Pancreas (tissue), 10 donors: Measurements from ENCODE around the gene CST5. TPM values are rescaled to one million over a fixed set of nuclear protein-coding genes. Genes with fewer than 3 reads are reported as not detected.

Experiments used
- ATAC-seq, 4 donors: fragments of 200-7000 bp; cut with Tn5 transposase; one replicate each; pipeline versions ENCODE4 v1.8.0 to v1.9.1; 2020; ENCODE audit warnings: mild to moderate bottlenecking in 4 of 4, moderate library complexity in 4 of 4
- DNase-seq, 6 donors: peaks; one replicate each; pipeline ENCODE4 v3.0.0-alpha.2; 2020
- FAIRE-seq: peaks from 2 replicates; lab custom pipeline; 2012; peaks lifted over from hg19 to GRCh38; lab: Jason Lieb, UNC
- H3K27ac ChIP-seq, 4 donors: fragments of 200-600 bp; sonication (generic); 1 replicate in 3 of 4; 2 replicates in 1 of 4; pipeline versions ENCODE4 v1.5.0 to v1.8.0; 2020
- H3K27me3 ChIP-seq, 4 donors: fragments of 200-600 bp; one replicate each; pipeline ENCODE4 v1.8.0; 2021
- H3K36me3 ChIP-seq, 3 donors: fragments of 200-600 bp; sonication (generic) in 1 of 3; one replicate each; pipeline versions ENCODE4 v1.5.0 to v1.8.0; 2020 to 2021
- H3K4me1 ChIP-seq, 3 donors: fragments of 200-600 bp; one replicate each; pipeline ENCODE4 v1.8.0; 2021
- H3K4me3 ChIP-seq, 4 donors: fragments of 200-600 bp; sonication (generic) in 2 of 4; one replicate each; pipeline versions ENCODE4 v1.5.0 to v1.8.0; 2020 to 2021
- H3K9me3 ChIP-seq, 4 donors: fragments of 200-600 bp; one replicate each; pipeline ENCODE4 v1.8.0; 2021
- WGBS, 2 donors: extraction: QIAGEN DNeasy Blood & Tissue Kit; methylation state at CpG; one replicate each; pipeline ENCODE4 v1.1.7; 2013; 5-methylcytosine and 5-hydroxymethylcytosine counted together
- intact Hi-C, 3 donors: fragments of 100-400 bp; cut with DNase I; formaldehyde crosslinking; loops; one replicate each; pipeline versions ENCODE4 v1.11.1 to v1.14.2; 2022
- polyA plus RNA-seq, 2 donors: library from polyadenylated mRNA; stranded (reverse); fragments of 200-250 nt; gene quantifications; one replicate each; pipeline ENCODE4 v1.2.3, GENCODE V29; 2013
- total RNA-seq, 6 donors: library from RNA; stranded (reverse); fragmentation: NEBNext Ultra II Directional in 4 of 6; extraction: Animal tissue kit (Norgen Biotek cat#: 25700) in 4 of 6; gene quantifications; one replicate each; pipeline versions ENCODE4 v1.2.1 to v1.2.4, GENCODE V29; 2021 to 2023
- TF ChIP-seq, protein P1 (sequence below), 4 donors: fragments of 200-600 bp; sonication (generic) in 3 of 4; IDR thresholded peaks; one replicate each; pipeline versions ENCODE4 v1.5.0 to v1.8.0; 2021; ENCODE audit warnings: antibody characterized with exemption in 4 of 4
- donor health status: healthy with polysubstance abuse.
- donor health status: DM: no; HTN: no; CAD: no; lungs with moderate emphysema.
- donor health status: DM: no; HTN: no; CAD: no.
- donor health status: control.
- donor health status: control.
- donor health status: Bipolar disorder and iron deficiency.
- donor health status: DM: yes; HTN: yes; CAD: no.
- donor health status: DM: no; HTN: no; CAD: no.
- donor health status: DM: no; HTN: no; CAD: no.
- donor health status: DM: yes; HTN: yes; CAD: no.

Gene CST5
- total and polyA plus RNA-seq, 8 donors, result 0.23 to 0.63 (median 0.46) TPM; not detected in 3

DNA sequence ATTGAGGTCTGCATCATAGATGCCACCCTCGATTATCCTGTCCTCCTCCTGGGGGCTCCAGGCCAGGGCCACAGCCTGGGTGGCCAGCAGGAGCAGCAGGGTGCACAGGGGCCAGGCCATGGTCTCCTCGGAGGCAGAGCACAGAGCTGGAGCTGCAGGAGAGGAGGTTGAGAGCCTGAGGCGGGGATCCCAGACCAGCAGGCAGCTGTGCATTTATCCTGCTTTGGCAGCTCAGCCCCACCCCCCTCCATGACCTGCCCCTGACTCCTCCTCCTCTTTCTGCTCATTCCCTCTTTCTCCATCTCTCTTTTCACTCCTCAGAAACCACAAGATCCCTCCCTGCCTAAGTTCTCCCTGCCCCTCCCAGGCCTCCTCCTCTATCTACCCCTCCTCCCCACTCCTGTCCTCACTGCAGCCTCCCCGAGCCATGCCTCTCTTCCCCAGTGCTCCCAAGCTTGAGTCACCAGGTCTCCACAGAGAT is 53.0 kb downstream of the CST5 start, which contains the start of gene CST2:
CST2 (minus strand) TSS at position 189 of the 481 bp plus-strand sequence; CDS start at position 120, 69 bp downstream.
- H3K4me1 ChIP-seq, result no peaks in the 10 kb centered on the region
- H3K4me3 ChIP-seq, result no peak within 1 kb of the TSS
- 32 to 47% methylated on average over 4 of the region's 4 CpGs for WGBS, 2 donors
- TF ChIP-seq, protein P1, sequence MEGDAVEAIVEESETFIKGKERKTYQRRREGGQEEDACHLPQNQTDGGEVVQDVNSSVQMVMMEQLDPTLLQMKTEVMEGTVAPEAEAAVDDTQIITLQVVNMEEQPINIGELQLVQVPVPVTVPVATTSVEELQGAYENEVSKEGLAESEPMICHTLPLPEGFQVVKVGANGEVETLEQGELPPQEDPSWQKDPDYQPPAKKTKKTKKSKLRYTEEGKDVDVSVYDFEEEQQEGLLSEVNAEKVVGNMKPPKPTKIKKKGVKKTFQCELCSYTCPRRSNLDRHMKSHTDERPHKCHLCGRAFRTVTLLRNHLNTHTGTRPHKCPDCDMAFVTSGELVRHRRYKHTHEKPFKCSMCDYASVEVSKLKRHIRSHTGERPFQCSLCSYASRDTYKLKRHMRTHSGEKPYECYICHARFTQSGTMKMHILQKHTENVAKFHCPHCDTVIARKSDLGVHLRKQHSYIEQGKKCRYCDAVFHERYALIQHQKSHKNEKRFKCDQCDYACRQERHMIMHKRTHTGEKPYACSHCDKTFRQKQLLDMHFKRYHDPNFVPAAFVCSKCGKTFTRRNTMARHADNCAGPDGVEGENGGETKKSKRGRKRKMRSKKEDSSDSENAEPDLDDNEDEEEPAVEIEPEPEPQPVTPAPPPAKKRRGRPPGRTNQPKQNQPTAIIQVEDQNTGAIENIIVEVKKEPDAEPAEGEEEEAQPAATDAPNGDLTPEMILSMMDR (IDR thresholded peaks at IDR 0.05), result no peak
- FAIRE-seq (no peak), ATAC-seq (peak in 1 of 4 donors; percentile 41), DNase-seq (no peak)
- intact Hi-C loops, result no loop called here
- H3K9me3 ChIP-seq, result no peaks in the 10 kb centered on the region
- H3K27ac ChIP-seq, result no peak within 1 kb of the TSS
- no peaks in the 10 kb centered on the region for H3K27me3 ChIP-seq
- no peaks in the 10 kb centered on the region for H3K36me3 ChIP-seq

Other genes with a start within 250 kb of the CST5 start
- 100 to 1,000 TPM; 232 to 445 (median 264) TPM for gene CST3, start 241.8 kb downstream of the CST5 start, total RNA-seq
- gene CST3, start 241.8 kb downstream of the CST5 start, polyA plus RNA-seq, result 100 to 1,000 TPM; 201 to 319 TPM
- gene CST4, start 190.7 kb downstream of the CST5 start, total RNA-seq, result not detected
- not detected for gene CST4, start 190.7 kb downstream of the CST5 start, polyA plus RNA-seq
- gene CST1, start 128.8 kb downstream of the CST5 start, total RNA-seq, result not detected
- gene CST1, start 128.8 kb downstream of the CST5 start, polyA plus RNA-seq, result under 1 TPM; 0.21 to 0.34 TPM
- gene CST2, start 53.0 kb downstream of the CST5 start, total RNA-seq, result 1 to 10 TPM in 1 of 6 donors, under 1 TPM in 1, not detected in 4; 0.28 to 2.7 TPM
- 1 to 10 TPM; 2.3 to 7.5 TPM for gene CST2, start 53.0 kb downstream of the CST5 start, polyA plus RNA-seq
- under 1 TPM in 3 of 6 donors, not detected in 3; 0.19 to 0.47 (median 0.28) TPM for gene GGTLC1, start 109.0 kb upstream of the CST5 start, total RNA-seq
- gene GGTLC1, start 109.0 kb upstream of the CST5 start, polyA plus RNA-seq, result 1 to 10 TPM in 1 of 2 donors, under 1 TPM in 1; 0.33 to 1.0 TPM